ENCODE results near the gene MRGPRD. TPM values are rescaled to one million over a fixed set of nuclear protein-coding genes. Genes with fewer than 3 reads are reported as not detected.

Gene MRGPRD
- total and polyA plus RNA-seq, 2 of the 8 experiments (the other 6 are each of a cell fraction or from before 2014, with no cell fraction given): not detected

GRCh38 chr11:69000391-69000790 is 19.6 kb upstream of the MRGPRD start:
- Histone ChIP-seq H4K20me1 (replicated peaks in 1 of 2; ENCODE audit: control insufficient read depth in 1 of 2, insufficient read depth in 2 of 2, low read length in 2 of 2) (no peaks in the 10 kb centered on the region), H3K36me3 (ENCODE audit: control insufficient read depth in 2 of 4, insufficient read depth in 4 of 4, low read length in 3 of 4) (no peaks in the 10 kb centered on the region; a peak in 1 of 8 replicates), H4K91ac (replicated peaks; ENCODE audit: insufficient read length, low read length) (no peak overlapping the region), H2BK12ac (ENCODE audit: low read depth, low read length) (no peak overlapping the region), H3K79me1 (ENCODE audit: low read depth, low read length) (no peaks in the 10 kb centered on the region), H3K56ac (replicated peaks; ENCODE audit: insufficient read length, low read depth, low read length) (no peak overlapping the region), H2BK15ac (ENCODE audit: low read length) (0 out of 2 replicates have a peak overlapping the region, but pooled peaks have one; percentile 29), H2AK5ac (ENCODE audit: low read depth, low read length) (no peak overlapping the region), H3K23me2 (ENCODE audit: low read depth, low read length) (no peaks in the 10 kb centered on the region), H3K9ac (replicated peaks in 1 of 4; ENCODE audit: extremely low read depth in 1 of 4, low read depth in 3 of 4, low read length in 3 of 4) (no peak overlapping the region), H2BK5ac (ENCODE audit: low read depth, low read length) (no peak overlapping the region), H3K18ac (ENCODE audit: extremely low read depth, low read length) (no peak overlapping the region), H3K4ac (replicated peaks; ENCODE audit: insufficient read length, low read depth, low read length) (no peak overlapping the region), H2AFZ (ENCODE audit: low read length) (no peak overlapping the region), H2BK120ac (replicated peaks; ENCODE audit: low read depth, low read length) (no peak overlapping the region), H2BK20ac (ENCODE audit: low read length) (no peak overlapping the region), H3K4me3 (ENCODE audit: extremely low read depth in 1 of 4, insufficient read depth in 2 of 4, low read depth in 3 of 4, low read length in 4 of 4) (no peak overlapping the region), H3K9me3 (ENCODE audit: insufficient read depth in 2 of 2, low read depth in 1 of 2, low read length in 1 of 2) (no peaks in the 10 kb centered on the region), H4K5ac (ENCODE audit: insufficient read length, low read depth, low read length) (no peak overlapping the region), H3K4me1 (replicated peaks in 1 of 4; ENCODE audit: control insufficient read depth in 3 of 4, insufficient read depth in 4 of 4, low read length in 3 of 4) (peaks cover 0 to 2% (median 1%) of the 10 kb centered on the region in 4 experiments; a peak in 2 of 7 replicates), H3K23ac (ENCODE audit: insufficient read length) (no peak overlapping the region), H3K14ac (ENCODE audit: insufficient read length) (no peak overlapping the region), H3K4me2 (ENCODE audit: insufficient read depth in 1 of 2, low read depth in 2 of 2, low read length in 2 of 2) (no peak overlapping the region), H3K27me3 (replicated peaks in 1 of 4; ENCODE audit: control insufficient read depth in 3 of 4, extremely low read depth in 1 of 4, insufficient read depth in 3 of 4, low read length in 3 of 4) (no peaks in the 10 kb centered on the region), H3K27ac (ENCODE audit: low read depth, low read length) (no peak overlapping the region), H4K8ac (ENCODE audit: extremely low read depth, insufficient read depth, low read length) (no peak overlapping the region), H3K79me2 (ENCODE audit: control insufficient read depth in 1 of 2, insufficient read depth in 2 of 2, low read length in 2 of 2) (no peaks in the 10 kb centered on the region)
- FAIRE-seq (no peak), DNase-seq (ENCODE audit: low read depth in 1 of 2, low spot score in 2 of 2) (no peak)
- ChIA-PET CTCF (ENCODE audit: partially characterized antibody) (interaction anchor here (1.0 to 3.2 kb wide), 8 partner anchors 10 to 50 kb away, joined by 3 to 8 read pairs (median 4); partner anchors contain the start of genes MRGPRD and MRGPRF), POLR2A (ENCODE audit: partially characterized antibody) (interaction anchor here (0.6 to 2.5 kb wide), 3 partner anchors 10 to 468 kb away, joined by 3 to 6 read pairs (median 3); partner anchors contain the start of gene TPCN2)
- TF ChIP-seq BRCA1 (IDR thresholded peaks at IDR 0.05; ENCODE audit: low read depth, low read length) (no peak), SP2 (IDR thresholded peaks at IDR 0.05; ENCODE audit: low read length) (no peak), CHD1 (IDR thresholded peaks at IDR 0.05; ENCODE audit: low read depth, low read length) (no peak), MAFK (IDR thresholded peaks at IDR 0.05; ENCODE audit: low read depth, low read length) (no peak), NANOG (IDR thresholded peaks at IDR 0.05; ENCODE audit: insufficient read depth, low read depth, low read length, poor library complexity, severe bottlenecking) (no peak), CTBP2 (IDR thresholded peaks at IDR 0.05; ENCODE audit: borderline replicate concordance, insufficient read depth, insufficient read length, low read length) (no peak), RBBP5 (IDR thresholded peaks at IDR 0.05; ENCODE audit: borderline replicate concordance, low read depth, low read length) (no peak), CHD2 (IDR thresholded peaks at IDR 0.05; ENCODE audit: low read length) (no peak), KDM4A (IDR thresholded peaks at IDR 0.05; ENCODE audit: low read depth, low read length, severe bottlenecking) (no peak)
- TF ChIP-seq, protein P1, sequence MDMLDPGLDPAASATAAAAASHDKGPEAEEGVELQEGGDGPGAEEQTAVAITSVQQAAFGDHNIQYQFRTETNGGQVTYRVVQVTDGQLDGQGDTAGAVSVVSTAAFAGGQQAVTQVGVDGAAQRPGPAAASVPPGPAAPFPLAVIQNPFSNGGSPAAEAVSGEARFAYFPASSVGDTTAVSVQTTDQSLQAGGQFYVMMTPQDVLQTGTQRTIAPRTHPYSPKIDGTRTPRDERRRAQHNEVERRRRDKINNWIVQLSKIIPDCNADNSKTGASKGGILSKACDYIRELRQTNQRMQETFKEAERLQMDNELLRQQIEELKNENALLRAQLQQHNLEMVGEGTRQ (IDR thresholded peaks at IDR 0.05; ENCODE audit: low read length): no peak
- TF ChIP-seq, protein P2, sequence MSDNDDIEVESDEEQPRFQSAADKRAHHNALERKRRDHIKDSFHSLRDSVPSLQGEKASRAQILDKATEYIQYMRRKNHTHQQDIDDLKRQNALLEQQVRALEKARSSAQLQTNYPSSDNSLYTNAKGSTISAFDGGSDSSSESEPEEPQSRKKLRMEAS (IDR thresholded peaks at IDR 0.05): no peak
- WGBS, 2 experiments (ENCODE audit: extremely low coverage in 1 of 2, insufficient coverage in 1 of 2, insufficient read length in 1 of 2, insufficient replicate concordance in 2 of 2, low coverage in 1 of 2, low lambda C conversion rate in 2 of 2, missing lambda C conversion rate in 1 of 2): 95% methylated on average over 5 of the region's 5 CpGs; no CpG with 5 or more reads in 1 of the 2 experiments

Data from H1 (cell line).